Left renal cortex interstitium (tissue), 4 donors: ENCODE results near the gene OR5C1. TPM values are rescaled to one million over a fixed set of nuclear protein-coding genes. Genes with fewer than 3 reads are reported as not detected.

ENCODE experiments used
- polyA plus RNA-seq, 4 donors: library from polyadenylated mRNA; unstranded; fragments of 120-200 nt; gene quantifications; one replicate each; pipeline ENCODE4 v1.2.1, GENCODE V29; 2013; ENCODE audit not compliant: insufficient read length in 4 of 4

OR5C1 gene
- polyA plus RNA-seq, 4 donors: not detected

Other genes with a start within 250 kb of the OR5C1 start
- gene OR1N2, start 235.8 kb upstream of the OR5C1 start, polyA plus RNA-seq: not detected
- under 1 TPM; 0.08 to 0.22 (median 0.15) TPM for gene OR1L8, start 205.5 kb upstream of the OR5C1 start, polyA plus RNA-seq
- gene OR1Q1, start 174.2 kb upstream of the OR5C1 start, polyA plus RNA-seq: not detected
- gene OR1B1, start 131.3 kb upstream of the OR5C1 start, polyA plus RNA-seq: not detected
- gene OR1L1, start 127.2 kb upstream of the OR5C1 start, polyA plus RNA-seq: not detected
- gene OR1L3, start 113.8 kb upstream of the OR5C1 start, polyA plus RNA-seq: not detected
- gene OR1L4, start 64.9 kb upstream of the OR5C1 start, polyA plus RNA-seq: not detected
- gene OR1L6, start 46.6 kb upstream of the OR5C1 start, polyA plus RNA-seq: not detected
- gene OR1K1, start 11.2 kb downstream of the OR5C1 start, polyA plus RNA-seq: not detected
- gene PDCL, start 39.7 kb downstream of the OR5C1 start, polyA plus RNA-seq: 10 to 100 TPM; 31.8 to 39.2 (median 34.8) TPM
- 10 to 100 TPM; 39.9 to 49.2 (median 43.7) TPM for gene RC3H2, start 116.4 kb downstream of the OR5C1 start, polyA plus RNA-seq
- 10 to 100 TPM; 11.7 to 15.2 (median 14.7) TPM for gene ZBTB6, start 124.4 kb downstream of the OR5C1 start, polyA plus RNA-seq
- 10 to 100 TPM; 18.2 to 21.4 (median 19.5) TPM for gene ZBTB26, start 142.6 kb downstream of the OR5C1 start, polyA plus RNA-seq
- 10 to 100 TPM; 52.0 to 76.5 (median 61.5) TPM for gene RABGAP1, start 152.1 kb downstream of the OR5C1 start, polyA plus RNA-seq
- gene GPR21, start 244.7 kb downstream of the OR5C1 start, polyA plus RNA-seq: under 1 TPM in 2 of 4 donors, not detected in 2; 0.62 to 0.65 TPM